ENCODE results near the gene MDFIC.

The MDFIC gene

GRCh38 chr7:115005953-115006352 lies 84.1 kb downstream of the MDFIC start:
- no peaks in the 10 kb centered on the region for H3K4me1 ChIP-seq
- no peaks in the 10 kb centered on the region for H3K27me3 ChIP-seq (ENCODE audit: low read depth)
- H3K9me3 ChIP-seq, result no peaks in the 10 kb centered on the region
- no peak for DNase-seq (ENCODE audit: low spot score in 2 of 2)
- in situ Hi-C loops (cut with MboI; ENCODE audit: low sequenced_read_pairs), result no loop called here
- no peaks in the 10 kb centered on the region for H3K36me3 ChIP-seq (replicated peaks)
- no peak overlapping the region for H3K4me3 ChIP-seq

GRCh38 chr7:115007751-115008150 lies 85.9 kb downstream of the MDFIC start:
- Histone ChIP-seq H3K27me3 (ENCODE audit: low read depth) (no peaks in the 10 kb centered on the region), H3K9me3 (no peaks in the 10 kb centered on the region), H3K4me1 (no peaks in the 10 kb centered on the region), H3K36me3 (replicated peaks) (no peaks in the 10 kb centered on the region), H3K4me3 (no peak overlapping the region)
- in situ Hi-C loops (cut with MboI; ENCODE audit: low sequenced_read_pairs), result no loop called here
- DNase-seq (ENCODE audit: low spot score in 2 of 2), result no peak

GRCh38 chr7:115008465-115009114 lies 86.7 kb downstream of the MDFIC start:
- Histone ChIP-seq H3K27me3 (ENCODE audit: low read depth) (no peaks in the 10 kb centered on the region), H3K4me1 (no peaks in the 10 kb centered on the region), H3K9me3 (no peaks in the 10 kb centered on the region), H3K36me3 (replicated peaks) (no peaks in the 10 kb centered on the region), H3K4me3 (no peak overlapping the region)
- in situ Hi-C loops (cut with MboI; ENCODE audit: low sequenced_read_pairs), result no loop called here
- no peak for DNase-seq (ENCODE audit: low spot score in 2 of 2)

GRCh38 chr7:115009139-115009538 lies 87.2 kb downstream of the MDFIC start:
- H3K27me3 ChIP-seq (ENCODE audit: low read depth), result no peaks in the 10 kb centered on the region
- H3K36me3 ChIP-seq (replicated peaks), result no peaks in the 10 kb centered on the region
- H3K4me3 ChIP-seq, result no peak overlapping the region
- no peaks in the 10 kb centered on the region for H3K9me3 ChIP-seq
- in situ Hi-C loops (cut with MboI; ENCODE audit: low sequenced_read_pairs), result no loop called here
- no peaks in the 10 kb centered on the region for H3K4me1 ChIP-seq
- DNase-seq (ENCODE audit: low spot score in 2 of 2), result no peak

- DNase-seq (ENCODE audit: low spot score in 2 of 2), result no peak
Observed at GRCh38 chr7:115009736-115010440, 88.0 kb downstream of the MDFIC start.

GRCh38 chr7:115010441-115010820 lies 88.5 kb downstream of the MDFIC start:
- no peaks in the 10 kb centered on the region for H3K4me1 ChIP-seq
- in situ Hi-C loops (cut with MboI; ENCODE audit: low sequenced_read_pairs), result no loop called here
- H3K36me3 ChIP-seq (replicated peaks), result no peaks in the 10 kb centered on the region
- no peaks in the 10 kb centered on the region for H3K27me3 ChIP-seq (ENCODE audit: low read depth)
- H3K4me3 ChIP-seq, result no peak overlapping the region
- H3K9me3 ChIP-seq, result no peaks in the 10 kb centered on the region
- DNase-seq (ENCODE audit: low spot score in 2 of 2), result no peak

More at GRCh38 chr7:115009736-115010440, 88.0 kb downstream of the MDFIC start:
- no peaks in the 10 kb centered on the region for H3K9me3 ChIP-seq
- in situ Hi-C loops (cut with MboI; ENCODE audit: low sequenced_read_pairs), result no loop called here
- H3K4me1 ChIP-seq, result no peaks in the 10 kb centered on the region
- H3K27me3 ChIP-seq (ENCODE audit: low read depth), result no peaks in the 10 kb centered on the region
- H3K36me3 ChIP-seq (replicated peaks), result no peaks in the 10 kb centered on the region
- H3K4me3 ChIP-seq, result no peak overlapping the region

GRCh38 chr7:115013886-115014285 lies 92.0 kb downstream of the MDFIC start:
- Histone ChIP-seq H3K9me3 (no peaks in the 10 kb centered on the region), H3K27me3 (ENCODE audit: low read depth) (no peaks in the 10 kb centered on the region), H3K36me3 (replicated peaks) (no peaks in the 10 kb centered on the region), H3K4me1 (no peaks in the 10 kb centered on the region), H3K4me3 (no peak overlapping the region)
- no peak for DNase-seq (ENCODE audit: low spot score in 2 of 2)
- in situ Hi-C loops (cut with MboI; ENCODE audit: low sequenced_read_pairs), result no loop called here

- Histone ChIP-seq H3K36me3 (replicated peaks) (no peaks in the 10 kb centered on the region), H3K4me3 (no peak overlapping the region), H3K9me3 (no peaks in the 10 kb centered on the region), H3K4me1 (no peaks in the 10 kb centered on the region), H3K27me3 (ENCODE audit: low read depth) (no peaks in the 10 kb centered on the region)
- in situ Hi-C loops (cut with MboI; ENCODE audit: low sequenced_read_pairs), result no loop called here
- no peak for DNase-seq (ENCODE audit: low spot score in 2 of 2)
Observed at GRCh38 chr7:115014794-115015193, 92.9 kb downstream of the MDFIC start.

GRCh38 chr7:115015619-115016018 lies 93.7 kb downstream of the MDFIC start:
- no peak overlapping the region for H3K4me3 ChIP-seq
- no peaks in the 10 kb centered on the region for H3K9me3 ChIP-seq
- no peak for DNase-seq (ENCODE audit: low spot score in 2 of 2)

GRCh38 chr7:115019882-115020605 lies 98.2 kb downstream of the MDFIC start:
- in situ Hi-C loops (cut with MboI; ENCODE audit: low sequenced_read_pairs), result no loop called here
- H3K36me3 ChIP-seq (replicated peaks), result no peaks in the 10 kb centered on the region
- H3K4me3 ChIP-seq, result no peak overlapping the region
- no peak for DNase-seq (ENCODE audit: low spot score in 2 of 2)
- no peaks in the 10 kb centered on the region for H3K27me3 ChIP-seq (ENCODE audit: low read depth)
- no peaks in the 10 kb centered on the region for H3K4me1 ChIP-seq
- no peaks in the 10 kb centered on the region for H3K9me3 ChIP-seq

More at GRCh38 chr7:115015619-115016018, 93.7 kb downstream of the MDFIC start:
- Histone ChIP-seq H3K27me3 (ENCODE audit: low read depth) (no peaks in the 10 kb centered on the region), H3K36me3 (replicated peaks) (no peaks in the 10 kb centered on the region), H3K4me1 (no peaks in the 10 kb centered on the region)
- in situ Hi-C loops (cut with MboI; ENCODE audit: low sequenced_read_pairs), result no loop called here

GRCh38 chr7:115023219-115023618 lies 101.3 kb downstream of the MDFIC start:
- in situ Hi-C loops (cut with MboI; ENCODE audit: low sequenced_read_pairs), result no loop called here
- no peak for DNase-seq (ENCODE audit: low spot score in 2 of 2)
- no peaks in the 10 kb centered on the region for H3K4me1 ChIP-seq
- no peak overlapping the region for H3K4me3 ChIP-seq
- no peaks in the 10 kb centered on the region for H3K36me3 ChIP-seq (replicated peaks)
- H3K27me3 ChIP-seq (ENCODE audit: low read depth), result no peaks in the 10 kb centered on the region
- H3K9me3 ChIP-seq, result no peaks in the 10 kb centered on the region

GRCh38 chr7:115024276-115024675 lies 102.4 kb downstream of the MDFIC start:
- in situ Hi-C loops (cut with MboI; ENCODE audit: low sequenced_read_pairs), result no loop called here
- H3K36me3 ChIP-seq (replicated peaks), result no peaks in the 10 kb centered on the region
- no peak overlapping the region for H3K4me3 ChIP-seq
- H3K4me1 ChIP-seq, result no peaks in the 10 kb centered on the region
- H3K27me3 ChIP-seq (ENCODE audit: low read depth), result no peaks in the 10 kb centered on the region
- no peak for DNase-seq (ENCODE audit: low spot score in 2 of 2)
- H3K9me3 ChIP-seq, result no peaks in the 10 kb centered on the region

- Histone ChIP-seq H3K36me3 (replicated peaks) (no peaks in the 10 kb centered on the region), H3K27me3 (ENCODE audit: low read depth) (no peaks in the 10 kb centered on the region), H3K4me3 (no peak overlapping the region), H3K4me1 (peaks cover 6% of the 10 kb centered on the region), H3K9me3 (no peaks in the 10 kb centered on the region)
- in situ Hi-C loops (cut with MboI; ENCODE audit: low sequenced_read_pairs), result no loop called here
- no peak for DNase-seq (ENCODE audit: low spot score in 2 of 2)
Observed at GRCh38 chr7:115032715-115033703, 111.1 kb downstream of the MDFIC start.

All from HAP-1 (cell line).